Pancreas (tissue), 10 donors: ENCODE data around the gene RGP1. TPM values are rescaled to one million over a fixed set of nuclear protein-coding genes. Genes with fewer than 3 reads are reported as not detected.

Source experiments
- ATAC-seq, 4 donors: fragments of 200-7000 bp; cut with Tn5 transposase; one replicate each; pipeline versions ENCODE4 v1.8.0 to v1.9.1; 2020; ENCODE audit warnings: mild to moderate bottlenecking in 4 of 4, moderate library complexity in 4 of 4
- DNase-seq, 6 donors: peaks; one replicate each; pipeline ENCODE4 v3.0.0-alpha.2; 2020
- FAIRE-seq: peaks from 2 replicates; lab custom pipeline; 2012; peaks lifted over from hg19 to GRCh38; lab: Jason Lieb, UNC
- H3K27ac ChIP-seq, 4 donors: fragments of 200-600 bp; sonication (generic); 1 replicate in 3 of 4; 2 replicates in 1 of 4; pipeline versions ENCODE4 v1.5.0 to v1.8.0; 2020
- H3K27me3 ChIP-seq, 4 donors: fragments of 200-600 bp; one replicate each; pipeline ENCODE4 v1.8.0; 2021
- H3K36me3 ChIP-seq, 3 donors: fragments of 200-600 bp; sonication (generic) in 1 of 3; one replicate each; pipeline versions ENCODE4 v1.5.0 to v1.8.0; 2020 to 2021
- H3K4me1 ChIP-seq, 3 donors: fragments of 200-600 bp; one replicate each; pipeline ENCODE4 v1.8.0; 2021
- H3K4me3 ChIP-seq, 4 donors: fragments of 200-600 bp; sonication (generic) in 2 of 4; one replicate each; pipeline versions ENCODE4 v1.5.0 to v1.8.0; 2020 to 2021
- H3K9me3 ChIP-seq, 4 donors: fragments of 200-600 bp; one replicate each; pipeline ENCODE4 v1.8.0; 2021
- CTCF ChIP-seq, 4 donors: fragments of 200-600 bp; sonication (generic) in 3 of 4; IDR thresholded peaks; one replicate each; pipeline versions ENCODE4 v1.5.0 to v1.8.0; 2021; ENCODE audit warnings: antibody characterized with exemption in 4 of 4
- WGBS, 2 donors: extraction: QIAGEN DNeasy Blood & Tissue Kit; methylation state at CpG; one replicate each; pipeline ENCODE4 v1.1.7; 2013; 5-methylcytosine and 5-hydroxymethylcytosine counted together
- intact Hi-C, 3 donors: fragments of 100-400 bp; cut with DNase I; formaldehyde crosslinking; loops; one replicate each; pipeline versions ENCODE4 v1.11.1 to v1.14.2; 2022
- microRNA-seq, 2 donors: library from miRNA; unstranded; fragments of <30 nt; microRNA quantifications; one replicate each; pipeline versions ENCODE4 to v1.1.0, GENCODE V29; 2019 to 2020
- polyA plus RNA-seq, 2 donors: library from polyadenylated mRNA; stranded (reverse); fragments of 200-250 nt; gene quantifications; one replicate each; pipeline ENCODE4 v1.2.3, GENCODE V29; 2013
- total RNA-seq, 6 donors: library from RNA; stranded (reverse); fragmentation: NEBNext Ultra II Directional in 4 of 6; extraction: Animal tissue kit (Norgen Biotek cat#: 25700) in 4 of 6; gene quantifications; one replicate each; pipeline versions ENCODE4 v1.2.1 to v1.2.4, GENCODE V29; 2021 to 2023
- donor health status: healthy with polysubstance abuse.
- donor health status: DM: no; HTN: no; CAD: no; lungs with moderate emphysema.
- donor health status: DM: no; HTN: no; CAD: no.
- donor health status: control.
- donor health status: control.
- donor health status: Bipolar disorder and iron deficiency.
- donor health status: DM: yes; HTN: yes; CAD: no.
- donor health status: DM: no; HTN: no; CAD: no.
- donor health status: DM: no; HTN: no; CAD: no.
- donor health status: DM: yes; HTN: yes; CAD: no.

The RGP1 gene
- total and polyA plus RNA-seq, 8 donors, result 6.8 to 18.3 (median 13.8) TPM

DNA sequence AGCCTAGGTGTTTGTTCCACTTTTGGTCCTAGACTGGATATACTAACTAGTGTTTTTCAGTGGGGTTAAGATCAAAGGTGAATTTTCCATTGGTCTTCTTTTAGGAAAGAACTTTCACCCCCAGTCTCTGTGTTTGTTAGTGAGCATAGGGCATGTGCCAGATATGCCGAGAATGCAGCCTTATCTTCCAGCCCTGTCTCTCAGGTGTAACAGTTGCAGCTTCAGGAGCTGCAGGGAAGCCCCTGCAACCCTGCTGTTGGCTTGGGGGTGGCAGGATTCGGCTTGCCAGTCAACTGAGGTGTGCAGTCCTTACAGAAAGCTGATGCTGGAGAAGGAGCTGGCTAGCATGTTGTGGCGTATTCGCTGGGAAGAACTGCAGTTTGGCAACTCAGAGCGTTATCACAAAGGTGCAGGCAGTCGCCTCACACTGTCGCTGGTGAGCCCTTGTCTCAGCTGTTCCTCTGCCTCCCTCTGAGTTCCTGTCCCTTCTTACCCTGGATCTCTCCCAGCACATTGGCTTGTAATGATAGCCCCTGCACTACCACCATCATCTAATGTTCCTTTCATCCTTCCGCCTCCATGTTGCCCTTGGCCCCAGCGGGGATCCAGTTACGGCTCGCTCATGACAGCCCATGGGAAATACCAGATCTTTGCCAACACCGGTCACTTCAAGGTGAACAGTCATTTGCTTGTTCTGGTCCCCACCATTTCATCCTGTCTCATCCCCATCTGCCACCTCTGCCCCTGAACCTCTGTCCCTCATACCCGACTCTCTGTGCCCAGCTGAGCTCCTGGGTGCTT, 52.4 kb downstream of the RGP1 start:
- 84 to 86% methylated on average over 13 of the region's 13 CpGs for WGBS, 2 donors
- no peaks in the 10 kb centered on the region for H3K9me3 ChIP-seq
- peaks cover 0 to 9% (median 0%) of the 10 kb centered on the region in 3 donors for H3K36me3 ChIP-seq
- no peak for TF ChIP-seq CTCF (IDR thresholded peaks at IDR 0.05)
- no peak overlapping the region for H3K27ac ChIP-seq
- no peaks in the 10 kb centered on the region for H3K4me1 ChIP-seq
- H3K27me3 ChIP-seq, result no peaks in the 10 kb centered on the region
- no peak overlapping the region for H3K4me3 ChIP-seq
- ATAC-seq (no peak), DNase-seq (no peak), FAIRE-seq (no peak)
- intact Hi-C loops, result no loop called here

DNA sequence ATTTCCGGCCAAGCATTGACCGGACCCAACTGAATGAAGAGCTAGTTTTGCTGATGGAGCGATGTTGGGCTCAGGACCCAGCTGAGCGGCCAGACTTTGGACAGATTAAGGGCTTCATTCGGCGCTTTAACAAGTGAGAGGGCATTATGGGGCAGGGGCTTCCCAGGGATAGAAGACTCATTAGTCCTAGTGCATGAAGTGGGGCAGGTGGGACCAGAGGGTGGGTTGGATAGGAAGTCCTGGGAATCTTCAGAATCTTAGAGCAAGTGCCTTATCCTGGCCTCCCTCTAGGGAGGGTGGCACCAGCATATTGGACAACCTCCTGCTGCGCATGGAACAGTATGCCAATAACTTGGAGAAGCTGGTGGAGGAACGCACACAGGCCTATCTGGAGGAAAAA, 57.0 kb downstream of the RGP1 start:
- TF ChIP-seq CTCF (IDR thresholded peaks at IDR 0.05), result no peak
- DNase-seq, result peak in 1 of 6 donors; percentile 1
- no peaks in the 10 kb centered on the region for H3K9me3 ChIP-seq
- no peak for ATAC-seq
- H3K4me1 ChIP-seq, result no peaks in the 10 kb centered on the region
- WGBS, 2 donors, result 93 to 98% methylated on average over 8 of the region's 8 CpGs
- intact Hi-C loops, result no loop called here
- FAIRE-seq, result no peak
- H3K27me3 ChIP-seq, result no peaks in the 10 kb centered on the region
- H3K27ac ChIP-seq, result no peak overlapping the region
- no peak overlapping the region for H3K4me3 ChIP-seq
- H3K36me3 ChIP-seq, result peaks cover 0 to 12% (median 0%) of the 10 kb centered on the region in 3 donors

Small RNAs within 50 kb of the gene (microRNA-seq; reads per million reads assigned to microRNA genes)
- gene MIR6852 (0.29 to 0.39 reads per million in 2 donors), gene MIR6853 (0 to 0.29 reads per million in 2 donors)

Other genes starting within 250 kb of the RGP1 start
- 10 to 100 TPM; 12.1 to 23.0 (median 14.2) TPM for gene TESK1, start 144.0 kb upstream of the RGP1 start, total RNA-seq
- gene TESK1, start 144.0 kb upstream of the RGP1 start, polyA plus RNA-seq, result 10 to 100 TPM; 38.7 to 56.6 TPM
- 1 to 10 TPM in 5 of 6 donors, under 1 TPM in 1; 0.88 to 3.4 (median 2.9) TPM for gene CD72, start 130.9 kb upstream of the RGP1 start, total RNA-seq
- 1 to 10 TPM; 3.5 to 7.7 TPM for gene CD72, start 130.9 kb upstream of the RGP1 start, polyA plus RNA-seq
- under 1 TPM in 4 of 6 donors, not detected in 2; 0.25 to 0.59 (median 0.46) TPM for gene SIT1, start 98.4 kb upstream of the RGP1 start, total RNA-seq
- gene SIT1, start 98.4 kb upstream of the RGP1 start, polyA plus RNA-seq, result under 1 TPM; 0.27 to 0.45 TPM
- gene RMRP, start 91.3 kb upstream of the RGP1 start, total RNA-seq, result over 10,000 TPM in 4 of 6 donors, 1,000 to 10,000 TPM in 2; 3,151 to 15,171 (median 11,469) TPM
- 100 to 1,000 TPM in 1 of 2 donors, 10 to 100 TPM in 1; 80.5 to 300 TPM for gene RMRP, start 91.3 kb upstream of the RGP1 start, polyA plus RNA-seq
- gene CCDC107, start 91.0 kb upstream of the RGP1 start, total RNA-seq, result 10 to 100 TPM; 13.8 to 32.6 (median 19.0) TPM
- 10 to 100 TPM; 55.4 to 84.7 TPM for gene CCDC107, start 91.0 kb upstream of the RGP1 start, polyA plus RNA-seq
- gene ARHGEF39, start 84.1 kb upstream of the RGP1 start, total RNA-seq, result 1 to 10 TPM in 3 of 6 donors, under 1 TPM in 3; 0.20 to 1.2 (median 0.98) TPM
- 1 to 10 TPM; 1.4 to 2.0 TPM for gene ARHGEF39, start 84.1 kb upstream of the RGP1 start, polyA plus RNA-seq
- 10 to 100 TPM in 2 of 6 donors, 1 to 10 TPM in 4; 1.2 to 75.6 (median 5.7) TPM for gene CA9, start 75.4 kb upstream of the RGP1 start, total RNA-seq
- gene CA9, start 75.4 kb upstream of the RGP1 start, polyA plus RNA-seq, result 10 to 100 TPM in 1 of 2 donors, 1 to 10 TPM in 1; 9.2 to 17.9 TPM
- gene TPM2, start 59.4 kb upstream of the RGP1 start, total RNA-seq, result 10 to 100 TPM; 11.3 to 52.8 (median 22.6) TPM
- gene TPM2, start 59.4 kb upstream of the RGP1 start, polyA plus RNA-seq, result 100 to 1,000 TPM; 204 to 227 TPM
- gene TLN1, start 17.1 kb upstream of the RGP1 start, total RNA-seq, result 100 to 1,000 TPM in 2 of 6 donors, 10 to 100 TPM in 4; 72.0 to 141 (median 86.6) TPM
- gene TLN1, start 17.1 kb upstream of the RGP1 start, polyA plus RNA-seq, result 10 to 100 TPM; 64.5 to 72.7 TPM
- 10 to 100 TPM; 15.7 to 24.3 (median 18.8) TPM for gene CREB3, start 16.6 kb upstream of the RGP1 start, total RNA-seq
- 10 to 100 TPM; 23.9 to 29.6 TPM for gene CREB3, start 16.6 kb upstream of the RGP1 start, polyA plus RNA-seq
- 10 to 100 TPM; 22.0 to 40.6 (median 32.2) TPM for gene GBA2, start 59 bp upstream of the RGP1 start, total RNA-seq
- gene GBA2, start 59 bp upstream of the RGP1 start, polyA plus RNA-seq, result 10 to 100 TPM; 69.5 to 91.3 TPM
- 1 to 10 TPM in 1 of 6 donors, under 1 TPM in 1, not detected in 4; 0.67 to 2.3 TPM for gene MSMP, start 5.0 kb downstream of the RGP1 start, total RNA-seq
- gene MSMP, start 5.0 kb downstream of the RGP1 start, polyA plus RNA-seq, result under 1 TPM in 1 of 2 donors, not detected in 1; 0.49 TPM
- 1 to 10 TPM; 2.2 to 7.9 (median 2.7) TPM for gene NPR2, start 42.3 kb downstream of the RGP1 start, total RNA-seq
- 10 to 100 TPM in 1 of 2 donors, 1 to 10 TPM in 1; 8.3 to 14.6 TPM for gene NPR2, start 42.3 kb downstream of the RGP1 start, polyA plus RNA-seq
- 1 to 10 TPM in 2 of 6 donors, under 1 TPM in 4; 0.52 to 1.8 (median 0.83) TPM for gene SPAG8, start 63.0 kb downstream of the RGP1 start, total RNA-seq
- 1 to 10 TPM; 1.6 to 3.1 TPM for gene SPAG8, start 63.0 kb downstream of the RGP1 start, polyA plus RNA-seq
- 10 to 100 TPM; 20.6 to 43.7 (median 29.7) TPM for gene HINT2, start 65.8 kb downstream of the RGP1 start, total RNA-seq
- 10 to 100 TPM; 51.7 to 64.2 TPM for gene HINT2, start 65.8 kb downstream of the RGP1 start, polyA plus RNA-seq
- not detected for gene FAM221B, start 79.4 kb downstream of the RGP1 start, total RNA-seq
- gene FAM221B, start 79.4 kb downstream of the RGP1 start, polyA plus RNA-seq, result under 1 TPM in 1 of 2 donors, not detected in 1; 0.11 TPM
- 10 to 100 TPM in 1 of 6 donors, 1 to 10 TPM in 5; 4.9 to 10.3 (median 7.0) TPM for gene TMEM8B, start 79.9 kb downstream of the RGP1 start, total RNA-seq
- gene TMEM8B, start 79.9 kb downstream of the RGP1 start, polyA plus RNA-seq, result 10 to 100 TPM; 11.1 to 17.2 TPM
- not detected for gene OR13J1, start 121.1 kb downstream of the RGP1 start, total RNA-seq
- not detected for gene OR13J1, start 121.1 kb downstream of the RGP1 start, polyA plus RNA-seq
- 1 to 10 TPM in 3 of 6 donors, under 1 TPM in 3; 0.43 to 1.5 (median 0.83) TPM for gene HRCT1, start 156.9 kb downstream of the RGP1 start, total RNA-seq
- gene HRCT1, start 156.9 kb downstream of the RGP1 start, polyA plus RNA-seq, result 1 to 10 TPM in 1 of 2 donors, under 1 TPM in 1; 0.33 to 1.5 TPM
- gene SPAAR, start 160.2 kb downstream of the RGP1 start, total RNA-seq, result under 1 TPM in 5 of 6 donors, not detected in 1; 0.12 to 0.74 (median 0.44) TPM
- 1 to 10 TPM in 1 of 2 donors, under 1 TPM in 1; 0.31 to 1.6 TPM for gene SPAAR, start 160.2 kb downstream of the RGP1 start, polyA plus RNA-seq
- gene OR2S2, start 208.9 kb downstream of the RGP1 start, total RNA-seq, result not detected
- gene OR2S2, start 208.9 kb downstream of the RGP1 start, polyA plus RNA-seq, result not detected